Vagina (tissue), 2 donors: Measurements from ENCODE around the gene LRGUK.

Experiments used
- POLR2A ChIP-seq, 2 donors: fragments of 450-650 bp; IDR thresholded peaks; one replicate each; pipeline ENCODE4 v1.6.1; 2017; ENCODE audit warnings: antibody characterized with exemption in 2 of 2, mild to moderate bottlenecking in 2 of 2, moderate library complexity in 2 of 2
- TF ChIP-seq, protein P1 (sequence below), 3 experiments: fragments of 450-650 bp in 2 of 3; fragments of 200-600 bp in 1 of 3; sonication (generic) in 1 of 3; IDR thresholded peaks; one replicate each; pipeline ENCODE4 v1.5.1; 2017 to 2019; ENCODE audit warnings: antibody characterized with exemption in 3 of 3, mild to moderate bottlenecking in 2 of 3, moderate library complexity in 2 of 3

DNA sequence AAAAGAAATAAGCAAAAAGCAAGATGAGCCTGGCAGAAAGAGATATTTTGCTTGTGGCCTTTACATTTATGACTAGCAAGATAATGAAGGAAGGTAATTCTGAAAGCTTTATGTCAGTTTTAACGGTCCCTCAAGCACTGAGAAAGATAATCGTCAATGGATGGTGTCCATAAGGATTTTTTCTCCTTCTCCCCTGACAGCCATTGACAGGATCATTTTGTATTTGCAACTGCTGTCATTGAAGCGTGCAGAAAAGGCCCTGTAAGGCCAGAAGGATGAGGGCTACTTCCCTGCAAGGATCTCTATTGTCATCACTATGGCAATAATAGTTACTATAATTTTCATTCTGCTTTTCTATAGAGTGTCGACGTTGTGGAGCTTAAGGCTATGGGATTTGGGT, 994 bp upstream of the LRGUK start:
- TF ChIP-seq, protein P1, sequence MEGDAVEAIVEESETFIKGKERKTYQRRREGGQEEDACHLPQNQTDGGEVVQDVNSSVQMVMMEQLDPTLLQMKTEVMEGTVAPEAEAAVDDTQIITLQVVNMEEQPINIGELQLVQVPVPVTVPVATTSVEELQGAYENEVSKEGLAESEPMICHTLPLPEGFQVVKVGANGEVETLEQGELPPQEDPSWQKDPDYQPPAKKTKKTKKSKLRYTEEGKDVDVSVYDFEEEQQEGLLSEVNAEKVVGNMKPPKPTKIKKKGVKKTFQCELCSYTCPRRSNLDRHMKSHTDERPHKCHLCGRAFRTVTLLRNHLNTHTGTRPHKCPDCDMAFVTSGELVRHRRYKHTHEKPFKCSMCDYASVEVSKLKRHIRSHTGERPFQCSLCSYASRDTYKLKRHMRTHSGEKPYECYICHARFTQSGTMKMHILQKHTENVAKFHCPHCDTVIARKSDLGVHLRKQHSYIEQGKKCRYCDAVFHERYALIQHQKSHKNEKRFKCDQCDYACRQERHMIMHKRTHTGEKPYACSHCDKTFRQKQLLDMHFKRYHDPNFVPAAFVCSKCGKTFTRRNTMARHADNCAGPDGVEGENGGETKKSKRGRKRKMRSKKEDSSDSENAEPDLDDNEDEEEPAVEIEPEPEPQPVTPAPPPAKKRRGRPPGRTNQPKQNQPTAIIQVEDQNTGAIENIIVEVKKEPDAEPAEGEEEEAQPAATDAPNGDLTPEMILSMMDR (IDR thresholded peaks at IDR 0.05): no peak
- no peak for TF ChIP-seq POLR2A (IDR thresholded peaks at IDR 0.05)
